ENCODE results near the gene SLC35F3. TPM values are rescaled to one million over a fixed set of nuclear protein-coding genes. Genes with fewer than 3 reads are reported as not detected.
"Not testable (repeated sequence)": the region's sequence is repeated elsewhere in the genome, so short reads cannot be mapped to it uniquely, and the experiment has no call there.

The SLC35F3 gene
- total RNA-seq, 2 donors from 2014 or later: 0.08 TPM; not detected in 1

- intact Hi-C loops (cut with DNase I): loop anchor here in 1 of 2 donors (2.0 kb wide), 1 partner anchor 156 kb away; no protein-coding TSS in a partner anchor
- ATAC-seq: peak in 1 of 2 donors; percentile 54
- no peak for DNase-seq
Observed at GRCh38 chr1:234154320-234155251, 250.1 kb downstream of the SLC35F3 start.

GRCh38 chr1:234162661-234163060 is 258.2 kb downstream of the SLC35F3 start:
- intact Hi-C loops (cut with DNase I): loop anchor here in 1 of 2 donors (10.0 kb wide), 1 partner anchor 152 kb away; no protein-coding TSS in a partner anchor
- DNase-seq (no peak), ATAC-seq (no peak)

- DNase-seq: no peak
- intact Hi-C loops (cut with DNase I): loop anchor here in 1 of 2 donors (10.0 kb wide), 1 partner anchor 151 kb away; no protein-coding TSS in a partner anchor
- no peak for ATAC-seq
Observed at GRCh38 chr1:234163267-234163919, 258.9 kb downstream of the SLC35F3 start.

DNA sequence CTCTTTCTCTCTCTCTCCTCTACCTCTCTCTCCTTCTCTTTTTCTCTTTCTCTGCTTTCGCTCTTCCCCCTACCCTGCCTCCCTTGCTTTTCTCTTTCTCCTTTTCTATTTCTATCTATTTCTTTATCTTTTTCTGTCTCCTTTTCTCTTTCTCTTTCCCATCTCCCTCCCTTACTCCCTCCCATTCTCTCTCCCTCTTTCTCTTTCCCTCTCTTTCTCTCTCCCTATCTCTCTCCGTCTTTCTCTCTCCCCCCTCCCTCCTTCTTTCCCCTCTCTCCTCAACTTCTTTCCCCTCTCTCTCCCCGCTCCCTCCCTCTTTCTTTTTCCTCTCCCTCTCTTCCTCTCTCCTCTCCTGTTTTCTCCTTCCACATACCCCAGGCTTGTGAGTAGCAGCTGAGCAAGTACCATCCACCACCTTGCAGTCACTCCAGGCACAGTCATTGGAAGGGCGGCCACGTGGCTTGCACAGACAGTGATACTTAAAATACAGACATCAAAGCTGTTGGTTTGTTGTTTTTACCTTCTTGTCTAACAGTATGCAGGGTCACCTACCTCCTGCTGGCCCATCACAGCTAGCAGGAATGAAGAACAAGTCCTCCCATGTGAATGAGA is 259.7 kb downstream of the SLC35F3 start:
- ATAC-seq (no peak), DNase-seq (no peak)
- intact Hi-C loops (cut with DNase I): loop anchor here in 1 of 2 donors (10.0 kb wide), 1 partner anchor 151 kb away; no protein-coding TSS in a partner anchor

GRCh38 chr1:234168061-234168724 is 263.7 kb downstream of the SLC35F3 start:
- no peak for DNase-seq
- ATAC-seq: no peak
- intact Hi-C loops (cut with DNase I): loop anchor here in 1 of 2 donors (10.0 kb wide), 1 partner anchor 147 kb away; no protein-coding TSS in a partner anchor

GRCh38 chr1:234169161-234169849 is 264.8 kb downstream of the SLC35F3 start:
- ATAC-seq: no peak
- DNase-seq: no peak
- intact Hi-C loops (cut with DNase I): loop anchor here in 1 of 2 donors (10.0 kb wide), 1 partner anchor 145 kb away; no protein-coding TSS in a partner anchor

- DNase-seq (no peak), ATAC-seq (no peak)
- intact Hi-C loops (cut with DNase I): no loop called here
Observed at GRCh38 chr1:234170067-234170466, 265.6 kb downstream of the SLC35F3 start.

GRCh38 chr1:234170622-234171021 is 266.1 kb downstream of the SLC35F3 start:
- no peak for DNase-seq
- intact Hi-C loops (cut with DNase I): no loop called here

GRCh38 chr1:234173968-234174367 is 269.5 kb downstream of the SLC35F3 start:
- DNase-seq (no peak), ATAC-seq (no peak)
- intact Hi-C loops (cut with DNase I): no loop called here

More at GRCh38 chr1:234170622-234171021, 266.1 kb downstream of the SLC35F3 start:
- no peak for ATAC-seq

- ATAC-seq (no peak), DNase-seq (no peak)
- intact Hi-C loops (cut with DNase I): no loop called here
Observed at GRCh38 chr1:234175363-234175762, 270.9 kb downstream of the SLC35F3 start.

GRCh38 chr1:234176000-234176399 is 271.5 kb downstream of the SLC35F3 start:
- intact Hi-C loops (cut with DNase I): no loop called here
- no peak for DNase-seq
- no peak for ATAC-seq

DNA sequence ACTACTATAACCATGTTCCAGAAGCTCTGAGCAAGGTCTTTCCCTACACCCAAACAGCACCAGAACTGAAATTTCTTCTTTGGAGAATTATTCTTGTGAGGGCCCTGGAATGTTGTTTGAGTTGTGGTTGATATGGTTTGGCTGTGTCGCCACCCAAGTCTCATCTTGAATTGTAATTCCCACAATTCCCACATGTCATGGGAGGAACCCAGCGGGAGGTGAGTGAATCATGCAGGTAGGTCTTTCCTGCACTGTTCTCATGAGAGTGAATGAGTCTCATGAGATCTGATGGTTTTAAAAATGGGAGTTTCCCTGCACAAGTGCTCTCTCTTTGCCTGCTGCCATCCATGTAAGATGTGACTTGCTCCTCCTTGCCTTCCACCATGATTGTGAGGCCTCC is 272.4 kb downstream of the SLC35F3 start:
- DNase-seq; ATAC-seq; intact Hi-C loops (cut with DNase I): not testable (repeated sequence)

- ATAC-seq: no peak
- no peak for DNase-seq
- intact Hi-C loops (cut with DNase I): no loop called here
Observed at GRCh38 chr1:234185438-234185837, 281.0 kb downstream of the SLC35F3 start.

DNA sequence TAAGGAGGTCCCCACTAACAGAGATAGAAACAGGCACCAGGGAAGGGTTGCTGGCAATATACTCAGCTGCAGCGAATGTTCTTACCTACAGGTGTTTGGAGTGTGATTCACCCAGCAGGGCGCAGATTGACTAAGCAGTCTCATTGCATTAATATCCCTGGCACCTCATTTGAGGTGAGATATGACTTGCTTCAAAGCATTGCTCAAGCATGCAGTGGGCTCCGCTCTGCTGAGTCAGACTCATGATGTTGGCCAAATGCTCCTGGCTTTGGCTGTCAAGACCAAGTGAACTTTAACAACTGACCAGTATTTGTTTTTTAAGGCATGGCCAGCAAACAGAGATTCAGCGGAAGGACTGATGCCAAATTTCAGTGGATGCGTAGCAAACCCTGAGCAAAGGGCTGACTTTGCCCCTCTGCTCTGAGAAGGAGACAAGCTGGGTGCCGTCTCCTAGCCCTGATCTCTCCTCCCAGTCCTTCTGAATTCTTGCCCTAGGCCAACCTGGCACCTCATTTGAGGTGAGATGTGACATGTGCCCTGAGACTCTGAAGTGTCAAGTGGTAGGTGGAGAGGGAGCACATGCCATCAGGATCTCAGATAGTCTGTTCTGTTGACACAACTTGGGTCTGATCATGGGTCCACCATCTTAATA is 281.7 kb downstream of the SLC35F3 start:
- ATAC-seq (peak in 1 of 2 donors; percentile 59), DNase-seq (no peak)
- intact Hi-C loops (cut with DNase I): no loop called here

DNA sequence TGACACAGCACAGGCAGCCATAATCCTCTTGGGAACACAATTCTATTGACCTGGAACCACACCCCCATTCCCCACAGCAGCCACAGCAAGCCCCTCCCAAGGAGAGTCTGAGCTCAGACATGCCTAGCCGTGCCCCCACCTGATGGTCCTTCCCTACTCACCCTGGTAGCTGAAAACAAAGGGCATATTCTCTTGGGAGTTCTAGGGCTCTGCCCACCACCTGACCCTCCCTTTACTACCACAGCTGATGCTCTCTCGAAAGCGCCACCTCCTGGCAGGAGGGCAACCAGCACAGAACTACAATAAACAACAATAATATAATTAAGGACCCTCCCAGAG is 283.9 kb downstream of the SLC35F3 start:
- DNase-seq: no peak
- ATAC-seq: no peak
- intact Hi-C loops (cut with DNase I): no loop called here

- DNase-seq (no peak), ATAC-seq (no peak)
- intact Hi-C loops (cut with DNase I): no loop called here
Observed at GRCh38 chr1:234197839-234198238, 293.4 kb downstream of the SLC35F3 start.

GRCh38 chr1:234199476-234200127 is 295.1 kb downstream of the SLC35F3 start:
- intact Hi-C loops (cut with DNase I): no loop called here
- no peak for DNase-seq
- ATAC-seq: no peak
